ENCODE data around the gene RDH13.
"Not testable (repeated sequence)": the region's sequence is repeated elsewhere in the genome, so short reads cannot be mapped to it uniquely, and the experiment has no call there.

RDH13 gene

GRCh38 chr19:55014714-55015113 lies 48.2 kb downstream of the RDH13 start:
- no peak for DNase-seq (ENCODE audit: low read depth)

- no peak for DNase-seq (ENCODE audit: low read depth)
These were observed 49.4 kb downstream of the RDH13 start for GRCh38 chr19:55013596-55013995.

- no peak for DNase-seq (ENCODE audit: low read depth)
These were observed 50.6 kb downstream of the RDH13 start for GRCh38 chr19:55012306-55012705.

GRCh38 chr19:55010561-55010960 lies 52.4 kb downstream of the RDH13 start:
- DNase-seq (ENCODE audit: low read depth), result not testable (repeated sequence)

- not testable (repeated sequence) for DNase-seq (ENCODE audit: low read depth)
These were observed 54.2 kb downstream of the RDH13 start for GRCh38 chr19:55008781-55009180.

- DNase-seq (ENCODE audit: low read depth), result not testable (repeated sequence)
These were observed 54.8 kb downstream of the RDH13 start for GRCh38 chr19:55008189-55008588.

GRCh38 chr19:55007537-55007936 lies 55.4 kb downstream of the RDH13 start:
- DNase-seq (ENCODE audit: low read depth), result not testable (repeated sequence)

GRCh38 chr19:55006795-55007194 lies 56.2 kb downstream of the RDH13 start:
- not testable (repeated sequence) for DNase-seq (ENCODE audit: low read depth)

- no peak for DNase-seq (ENCODE audit: low read depth)
These were observed 57.1 kb downstream of the RDH13 start for GRCh38 chr19:55005684-55006488.

- no peak for DNase-seq (ENCODE audit: low read depth)
These were observed 62.2 kb downstream of the RDH13 start for GRCh38 chr19:55000761-55001160.

GRCh38 chr19:54998751-54999239 lies 64.2 kb downstream of the RDH13 start:
- DNase-seq (ENCODE audit: low read depth), result not testable (repeated sequence)

GRCh38 chr19:54995561-54995960 lies 67.4 kb downstream of the RDH13 start:
- no peak for DNase-seq (ENCODE audit: low read depth)

Data from fibroblast of the conjunctiva (primary cell).